Measurements from ENCODE around the gene SLC24A5.

The SLC24A5 gene

DNA sequence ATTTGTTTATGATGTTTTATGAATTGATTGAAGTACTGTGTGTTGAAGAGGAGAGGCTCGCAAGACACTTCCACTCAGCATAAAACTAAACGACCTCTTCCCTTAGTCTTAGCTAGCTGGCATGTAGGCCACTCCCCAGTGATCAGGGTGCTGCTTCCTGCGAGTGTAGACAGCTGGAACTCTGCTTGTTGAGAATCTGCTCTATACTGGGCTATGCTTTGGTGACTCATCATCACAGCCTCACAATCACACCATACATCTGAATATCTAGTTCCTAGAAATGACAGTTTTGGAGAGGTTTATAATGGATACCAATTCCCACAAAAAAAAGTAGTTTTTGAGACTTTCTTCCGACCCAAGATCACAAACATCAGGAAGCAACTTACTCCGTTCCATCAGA lies 1.5 kb upstream of the SLC24A5 start:
- no peak for FAIRE-seq

GRCh38 chr15:48121849-48122248 lies 1.1 kb downstream of the SLC24A5 start:
- FAIRE-seq = no peak

DNA sequence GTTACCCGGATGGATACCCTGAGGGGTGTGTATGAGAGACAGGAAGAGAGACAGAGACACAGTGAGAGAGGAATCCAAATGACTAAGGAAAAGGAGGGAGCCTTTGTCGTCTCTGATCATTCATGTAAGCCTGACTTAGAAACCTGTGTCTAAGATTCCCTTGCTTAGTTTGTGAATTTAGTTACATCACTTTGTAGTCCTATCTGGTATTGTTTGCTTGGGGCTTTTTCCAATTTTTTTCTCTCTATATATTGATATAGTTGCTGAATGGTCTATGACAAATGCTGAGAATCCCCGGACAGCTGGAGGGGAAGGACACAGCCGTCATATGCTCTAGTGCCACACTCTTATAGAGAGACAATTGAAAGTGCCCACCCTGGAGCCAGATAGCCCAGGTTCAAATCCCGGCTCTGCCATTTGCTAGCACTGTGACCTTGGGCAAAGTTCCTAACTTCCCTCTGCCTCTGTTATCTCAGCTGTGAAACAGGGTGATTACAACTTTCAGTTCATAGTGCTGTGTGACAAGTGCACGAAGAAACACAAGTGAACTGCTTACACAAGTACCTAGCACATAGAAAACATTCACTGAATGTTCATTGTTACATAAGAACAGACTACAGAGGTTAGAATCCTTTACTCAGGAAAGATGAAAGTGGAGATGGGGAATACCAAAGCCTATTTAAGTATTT lies 6.0 kb downstream of the SLC24A5 start:
- FAIRE-seq = no peak

GRCh38 chr15:48131324-48131723 lies 10.5 kb downstream of the SLC24A5 start:
- no peak for FAIRE-seq

- FAIRE-seq = no peak
Observed at GRCh38 chr15:48132874-48133273, 12.1 kb downstream of the SLC24A5 start.

DNA sequence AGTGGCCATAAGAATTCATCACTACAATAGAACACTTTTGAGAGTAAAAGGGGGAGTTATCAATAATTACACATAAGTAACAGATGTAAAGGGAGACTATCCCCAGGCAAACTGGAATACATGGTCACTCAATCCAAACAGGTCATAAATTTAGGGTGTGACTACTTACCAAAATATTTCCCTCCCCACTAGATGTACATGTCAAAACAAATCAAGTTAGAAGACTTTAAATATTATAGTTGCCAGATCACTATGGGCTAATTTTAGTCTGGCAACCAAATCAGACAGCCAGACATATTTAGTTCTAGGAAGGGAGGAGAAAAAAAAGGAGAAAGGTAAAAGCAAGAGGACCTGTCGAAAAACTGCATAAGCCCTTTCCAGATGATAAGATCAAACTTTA lies 23.1 kb downstream of the SLC24A5 start:
- no peak for FAIRE-seq

DNA sequence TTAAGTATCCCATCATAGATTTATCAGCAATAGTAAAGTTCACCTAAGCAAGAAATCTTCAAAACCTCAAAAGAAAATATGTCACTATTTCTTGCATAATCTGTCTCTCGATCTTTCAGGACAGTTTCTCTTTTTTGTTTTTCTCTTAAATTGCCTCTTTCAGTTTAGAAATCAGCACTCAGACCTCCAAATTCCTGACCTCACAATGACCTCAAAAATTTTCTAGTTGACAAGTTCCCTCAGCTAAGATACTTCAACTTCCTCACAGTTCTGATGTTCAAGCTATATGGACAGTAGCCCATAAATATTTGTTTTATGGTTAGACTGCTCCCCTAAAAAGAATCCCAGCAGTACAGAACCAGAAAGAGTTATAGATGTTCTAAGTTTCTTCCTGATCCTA lies 24.1 kb downstream of the SLC24A5 start:
- no peak for FAIRE-seq

- no peak for FAIRE-seq
Observed at GRCh38 chr15:48145923-48146322, 25.1 kb downstream of the SLC24A5 start.

DNA sequence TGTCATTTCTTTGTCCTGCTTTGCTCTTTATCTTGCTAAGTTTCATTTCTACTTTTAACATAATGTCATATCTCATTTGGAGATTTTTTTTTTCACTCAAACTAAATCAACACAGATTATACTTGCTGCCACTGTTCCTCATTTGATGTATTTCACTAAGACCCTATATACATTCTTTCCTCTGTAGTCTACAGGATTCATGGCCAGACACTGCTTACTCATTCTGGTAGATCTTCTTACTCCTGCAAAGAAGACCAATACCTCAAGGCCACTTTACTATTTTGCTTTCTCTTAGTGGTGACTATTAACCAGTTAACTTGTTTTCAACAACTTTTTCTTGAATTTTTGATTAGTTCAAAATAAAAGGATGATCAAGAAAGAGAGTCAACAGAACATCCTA lies 26.6 kb downstream of the SLC24A5 start:
- no peak for FAIRE-seq

GRCh38 chr15:48149858-48150257 lies 29.1 kb downstream of the SLC24A5 start:
- no peak for FAIRE-seq

DNA sequence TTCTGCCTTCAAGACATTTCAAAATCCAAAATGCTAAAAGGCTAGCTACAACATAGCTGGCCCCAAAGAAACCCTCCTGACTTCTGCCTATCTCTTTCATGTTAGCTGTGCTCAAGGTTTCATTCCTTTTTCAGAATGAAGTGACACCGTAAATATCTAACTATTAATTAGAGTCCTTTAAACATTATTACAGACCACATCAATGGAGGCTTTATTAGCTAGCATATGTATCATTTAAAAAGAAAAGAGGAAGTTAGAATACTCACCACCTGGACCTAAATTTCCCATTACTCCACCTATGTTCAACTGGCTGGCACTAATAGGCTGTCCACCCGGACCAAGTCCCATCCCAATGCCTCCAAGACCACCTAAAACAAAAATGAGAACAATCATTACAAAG lies 32.7 kb downstream of the SLC24A5 start:
- FAIRE-seq = no peak

DNA sequence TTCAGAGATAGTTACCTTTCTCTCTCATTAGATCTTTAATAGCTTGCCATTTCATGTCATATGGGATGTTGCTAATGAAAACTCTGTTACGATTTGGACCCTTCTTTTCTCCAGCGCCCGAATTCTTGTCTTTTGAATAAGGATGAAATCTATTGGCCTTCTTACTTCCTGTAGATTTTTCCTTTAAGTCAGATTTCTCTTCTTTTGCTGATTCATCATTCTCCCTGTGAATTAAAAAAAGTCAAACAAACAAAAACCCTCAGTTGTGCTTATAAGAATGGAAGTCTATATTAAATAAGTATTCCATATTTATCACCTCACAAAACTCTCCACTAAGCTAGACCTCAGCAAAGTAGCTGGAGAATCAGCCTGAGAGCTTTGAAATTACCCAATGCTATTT lies 47.8 kb downstream of the SLC24A5 start:
- FAIRE-seq = no peak

- FAIRE-seq = no peak
Observed at GRCh38 chr15:48170981-48171380, 50.2 kb downstream of the SLC24A5 start.

GRCh38 chr15:48175126-48175525 lies 54.3 kb downstream of the SLC24A5 start:
- FAIRE-seq = no peak

- FAIRE-seq = no peak
Observed at GRCh38 chr15:48176112-48176511, 55.3 kb downstream of the SLC24A5 start.

DNA sequence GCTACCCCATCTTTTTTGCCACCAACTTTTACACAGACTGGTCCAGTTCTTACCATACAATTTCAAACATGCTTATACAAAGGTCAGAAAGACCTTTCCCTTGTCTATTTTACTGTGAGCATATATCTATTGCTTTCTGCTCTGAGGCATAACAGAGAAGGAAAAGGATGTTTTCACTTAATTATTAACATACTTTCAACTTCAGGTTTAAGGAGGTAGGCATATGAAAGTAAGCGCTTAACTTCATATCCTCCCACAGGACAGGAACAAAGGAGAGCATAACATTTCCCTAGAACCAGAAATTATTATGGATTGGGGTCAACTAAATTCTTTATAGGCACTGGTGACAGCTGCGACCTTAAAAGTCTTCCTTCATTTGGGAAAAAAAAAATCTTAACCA lies 56.2 kb downstream of the SLC24A5 start:
- FAIRE-seq = no peak

GRCh38 chr15:48177383-48177765 lies 56.6 kb downstream of the SLC24A5 start:
- no peak for FAIRE-seq

DNA sequence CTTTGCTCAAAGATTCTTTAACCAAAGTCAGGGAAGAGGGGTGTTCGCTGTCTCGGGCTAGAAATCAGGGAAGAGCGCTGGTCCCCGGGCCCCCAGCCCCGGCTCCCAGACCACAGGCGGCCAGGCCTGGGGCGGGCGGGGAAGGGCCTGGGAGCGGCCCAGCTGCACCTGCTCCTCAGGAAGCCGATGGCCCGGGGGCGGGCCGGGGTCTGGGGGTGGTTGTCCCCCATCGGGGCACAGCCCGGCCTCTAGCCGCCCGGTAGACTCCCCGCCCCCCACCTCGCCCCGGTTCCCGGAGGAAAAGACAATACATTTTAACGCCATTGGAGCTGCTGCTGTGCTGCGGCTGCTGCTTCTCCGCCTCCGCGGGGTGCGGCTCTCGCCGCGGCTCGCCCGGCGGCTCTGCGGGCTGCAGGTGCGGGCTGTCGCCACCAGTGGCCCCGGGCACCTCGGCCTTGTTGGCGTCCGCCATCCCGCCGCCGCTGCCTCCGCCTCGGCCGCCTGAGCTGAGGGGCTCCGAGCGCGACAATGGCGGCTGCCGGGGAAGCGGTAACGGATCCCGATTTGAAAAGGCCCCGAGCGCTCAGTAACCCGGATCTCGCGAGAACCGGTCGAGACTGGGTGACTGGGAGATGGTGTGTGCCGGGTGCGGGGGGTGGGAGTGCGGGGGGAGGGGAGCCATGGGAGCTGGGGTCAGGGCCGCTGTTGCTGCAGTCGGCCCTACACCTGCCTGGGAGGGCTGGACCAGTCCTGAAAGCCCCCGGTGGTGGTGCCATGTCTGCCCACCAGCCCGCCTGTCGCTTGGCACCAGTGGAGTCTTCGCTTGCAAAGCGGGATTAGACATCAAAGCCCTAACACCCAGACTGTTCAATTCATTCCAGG lies 57.2 kb downstream of the SLC24A5 start, which contains the start of gene MYEF2:
Gene MYEF2 (minus strand): TSS at position 530 of the 882 bp plus-strand sequence. CDS start 58 bp downstream, at position 472.
- FAIRE-seq = no peak

- no peak for FAIRE-seq
Observed at GRCh38 chr15:48178648-48178931, 57.8 kb downstream of the SLC24A5 start.

- no peak for FAIRE-seq
Observed at GRCh38 chr15:48182749-48183148, 62.0 kb downstream of the SLC24A5 start.

GRCh38 chr15:48185529-48185928 lies 64.7 kb downstream of the SLC24A5 start:
- no peak for FAIRE-seq

DNA sequence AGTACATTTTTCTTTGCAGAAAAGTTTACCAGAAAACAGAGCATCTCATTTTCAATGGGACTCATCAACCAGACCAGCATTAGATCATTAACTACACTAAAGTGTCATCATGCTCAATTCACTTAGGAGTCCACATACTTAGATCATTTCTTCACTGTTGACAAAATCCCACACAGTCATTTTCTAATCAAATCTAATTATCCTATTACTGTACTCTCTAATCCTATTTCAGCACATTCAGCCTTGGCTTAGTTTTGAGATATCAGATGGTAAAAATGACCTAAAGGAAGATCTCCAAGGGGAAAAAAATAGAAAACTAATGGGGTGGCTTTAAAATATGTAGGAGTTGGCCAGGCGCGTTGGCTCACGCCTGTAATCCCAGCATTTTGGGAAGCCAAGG lies 65.5 kb downstream of the SLC24A5 start:
- no peak for FAIRE-seq

DNA sequence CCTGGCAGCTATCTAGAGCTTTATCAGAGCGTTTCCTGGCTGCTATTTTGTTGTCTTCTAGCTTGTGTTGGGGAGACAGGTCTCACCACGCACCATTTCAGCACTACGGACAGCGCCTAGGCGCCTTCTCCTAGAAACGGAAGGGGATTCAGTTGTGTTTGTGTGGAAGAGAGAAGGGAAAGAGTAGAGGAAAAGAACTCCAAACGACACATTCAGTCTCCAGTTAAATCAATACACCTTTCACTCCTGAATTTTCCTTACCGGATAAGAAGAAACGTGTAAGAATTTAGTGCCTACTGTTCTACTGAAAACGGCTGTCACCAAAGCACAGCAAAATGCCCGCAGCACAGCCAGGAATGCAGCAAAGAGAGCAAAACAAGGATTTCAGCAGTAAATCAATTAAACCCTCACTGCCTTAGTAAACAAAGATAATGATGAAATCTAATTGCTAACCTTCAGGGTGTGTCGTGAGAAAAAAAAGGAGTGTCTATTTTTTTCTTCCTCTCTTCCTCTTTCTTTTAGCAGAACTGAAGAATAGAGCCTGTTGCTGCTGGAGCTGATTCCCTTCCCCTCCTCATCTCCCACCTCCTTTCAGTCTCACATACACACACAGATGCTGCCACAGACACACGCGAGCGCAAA lies 70.3 kb downstream of the SLC24A5 start:
- no peak for FAIRE-seq
